ENCODE results near the gene BTBD2.

Gene BTBD2

GRCh38 chr19:2058570-2059421, 43.3 kb upstream of the BTBD2 start:
- WGBS (ENCODE audit: insufficient coverage, insufficient read length) = no CpG with 5 or more reads among the region's 27 CpGs
- Histone ChIP-seq H3K4me1 (ENCODE audit: control insufficient read depth, insufficient read depth, low read length) (peaks cover 17% of the 10 kb centered on the region), H3K27ac (ENCODE audit: low read length) (no peak overlapping the region), H3K27me3 (ENCODE audit: control insufficient read depth, insufficient read depth, low read length) (no peaks in the 10 kb centered on the region), H3K4me3 (ENCODE audit: low read length) (no peak overlapping the region), H3K36me3 (ENCODE audit: control insufficient read depth, insufficient read depth, low read length) (no peaks in the 10 kb centered on the region), H3K9me3 (ENCODE audit: control insufficient read depth, insufficient read depth, low read length) (no peaks in the 10 kb centered on the region)
- DNase-seq (ENCODE audit: low read depth, low spot score) = no peak

GRCh38 chr19:2057484-2058469, 42.3 kb upstream of the BTBD2 start:
- Histone ChIP-seq H3K4me1 (ENCODE audit: control insufficient read depth, insufficient read depth, low read length) (peaks cover 17% of the 10 kb centered on the region), H3K4me3 (ENCODE audit: low read length) (no peak overlapping the region), H3K36me3 (ENCODE audit: control insufficient read depth, insufficient read depth, low read length) (no peaks in the 10 kb centered on the region), H3K27ac (ENCODE audit: low read length) (no peak overlapping the region), H3K9me3 (ENCODE audit: control insufficient read depth, insufficient read depth, low read length) (no peaks in the 10 kb centered on the region), H3K27me3 (ENCODE audit: control insufficient read depth, insufficient read depth, low read length) (no peaks in the 10 kb centered on the region)
- no CpG with 5 or more reads among the region's 23 CpGs for WGBS (ENCODE audit: insufficient coverage, insufficient read length)
- no peak for DNase-seq (ENCODE audit: low read depth, low spot score)

- H3K36me3 ChIP-seq (ENCODE audit: control insufficient read depth, insufficient read depth, low read length) = no peaks in the 10 kb centered on the region
- no peak overlapping the region for H3K4me3 ChIP-seq (ENCODE audit: low read length)
- H3K27me3 ChIP-seq (ENCODE audit: control insufficient read depth, insufficient read depth, low read length) = no peaks in the 10 kb centered on the region
- H3K9me3 ChIP-seq (ENCODE audit: control insufficient read depth, insufficient read depth, low read length) = no peaks in the 10 kb centered on the region
- H3K4me1 ChIP-seq (ENCODE audit: control insufficient read depth, insufficient read depth, low read length) = peaks cover 12% of the 10 kb centered on the region
- H3K27ac ChIP-seq (ENCODE audit: low read length) = no peak overlapping the region
- no CpG with 5 or more reads among the region's 5 CpGs for WGBS (ENCODE audit: insufficient coverage, insufficient read length)
- DNase-seq (ENCODE audit: low read depth, low spot score) = no peak
These were observed 41.3 kb upstream of the BTBD2 start for GRCh38 chr19:2056837-2057192.

DNA sequence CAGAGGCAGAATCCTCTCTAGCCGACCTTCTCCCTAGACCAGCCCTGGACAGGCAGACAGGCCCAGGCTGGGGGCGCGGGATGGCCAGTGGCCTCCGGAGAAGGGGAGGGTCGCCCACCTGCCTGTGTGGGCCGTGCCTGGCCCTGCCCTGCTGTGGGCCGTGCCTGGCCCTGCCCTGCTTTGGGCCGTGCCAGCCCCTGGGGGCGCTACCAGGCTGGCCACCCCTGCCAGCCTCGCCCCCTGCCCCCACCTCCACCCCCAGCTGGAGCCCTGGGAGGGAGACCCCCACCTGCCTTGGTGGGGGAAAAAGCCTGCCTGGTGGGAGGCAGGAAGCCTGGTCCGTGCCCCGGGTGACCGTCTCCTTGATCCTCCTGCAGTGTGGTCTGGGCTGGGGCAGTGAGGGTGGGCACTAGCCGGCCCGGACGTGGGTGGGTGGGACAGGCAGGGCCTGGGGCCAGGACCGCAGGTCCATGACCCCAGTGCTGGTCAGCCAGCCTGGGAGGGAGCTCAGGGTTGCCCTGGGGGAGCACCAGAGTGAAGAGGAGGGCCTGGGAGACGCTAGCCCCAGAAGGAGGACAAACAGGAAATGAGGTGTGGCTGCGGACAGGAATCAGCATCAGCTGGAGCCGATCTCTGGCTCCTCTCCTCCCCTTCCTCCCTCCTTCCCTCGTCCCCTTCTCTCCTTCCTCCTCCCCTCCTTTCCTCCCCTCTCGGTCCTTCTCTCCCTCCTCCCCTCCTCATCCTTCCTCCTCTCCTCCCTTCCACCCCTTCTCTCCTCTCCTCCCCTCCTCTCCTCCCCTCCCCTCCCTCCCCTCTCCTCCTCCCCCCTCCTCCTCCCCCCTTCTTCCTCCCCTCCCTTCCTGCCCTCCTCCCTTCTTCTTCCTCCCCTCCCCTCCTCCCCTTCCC, 40.7 kb upstream of the BTBD2 start:
- no peak overlapping the region for H3K27ac ChIP-seq (ENCODE audit: low read length)
- H3K4me1 ChIP-seq (ENCODE audit: control insufficient read depth, insufficient read depth, low read length) = peaks cover 14% of the 10 kb centered on the region
- no CpG with 5 or more reads among the region's 22 CpGs for WGBS (ENCODE audit: insufficient coverage, insufficient read length)
- H3K27me3 ChIP-seq (ENCODE audit: control insufficient read depth, insufficient read depth, low read length) = no peaks in the 10 kb centered on the region
- H3K36me3 ChIP-seq (ENCODE audit: control insufficient read depth, insufficient read depth, low read length) = no peaks in the 10 kb centered on the region
- no peak overlapping the region for H3K4me3 ChIP-seq (ENCODE audit: low read length)
- no peaks in the 10 kb centered on the region for H3K9me3 ChIP-seq (ENCODE audit: control insufficient read depth, insufficient read depth, low read length)
- no peak for DNase-seq (ENCODE audit: low read depth, low spot score)

GRCh38 chr19:2054763-2055162, 39.2 kb upstream of the BTBD2 start:
- Histone ChIP-seq H3K27ac (ENCODE audit: low read length) (no peak overlapping the region), H3K36me3 (ENCODE audit: control insufficient read depth, insufficient read depth, low read length) (no peaks in the 10 kb centered on the region), H3K4me3 (ENCODE audit: low read length) (no peak overlapping the region), H3K27me3 (ENCODE audit: control insufficient read depth, insufficient read depth, low read length) (no peaks in the 10 kb centered on the region), H3K4me1 (ENCODE audit: control insufficient read depth, insufficient read depth, low read length) (peaks cover 13% of the 10 kb centered on the region), H3K9me3 (ENCODE audit: control insufficient read depth, insufficient read depth, low read length) (no peaks in the 10 kb centered on the region)
- no peak for DNase-seq (ENCODE audit: low read depth, low spot score)
- WGBS (ENCODE audit: insufficient coverage, insufficient read length) = no CpG with 5 or more reads among the region's 8 CpGs

DNA sequence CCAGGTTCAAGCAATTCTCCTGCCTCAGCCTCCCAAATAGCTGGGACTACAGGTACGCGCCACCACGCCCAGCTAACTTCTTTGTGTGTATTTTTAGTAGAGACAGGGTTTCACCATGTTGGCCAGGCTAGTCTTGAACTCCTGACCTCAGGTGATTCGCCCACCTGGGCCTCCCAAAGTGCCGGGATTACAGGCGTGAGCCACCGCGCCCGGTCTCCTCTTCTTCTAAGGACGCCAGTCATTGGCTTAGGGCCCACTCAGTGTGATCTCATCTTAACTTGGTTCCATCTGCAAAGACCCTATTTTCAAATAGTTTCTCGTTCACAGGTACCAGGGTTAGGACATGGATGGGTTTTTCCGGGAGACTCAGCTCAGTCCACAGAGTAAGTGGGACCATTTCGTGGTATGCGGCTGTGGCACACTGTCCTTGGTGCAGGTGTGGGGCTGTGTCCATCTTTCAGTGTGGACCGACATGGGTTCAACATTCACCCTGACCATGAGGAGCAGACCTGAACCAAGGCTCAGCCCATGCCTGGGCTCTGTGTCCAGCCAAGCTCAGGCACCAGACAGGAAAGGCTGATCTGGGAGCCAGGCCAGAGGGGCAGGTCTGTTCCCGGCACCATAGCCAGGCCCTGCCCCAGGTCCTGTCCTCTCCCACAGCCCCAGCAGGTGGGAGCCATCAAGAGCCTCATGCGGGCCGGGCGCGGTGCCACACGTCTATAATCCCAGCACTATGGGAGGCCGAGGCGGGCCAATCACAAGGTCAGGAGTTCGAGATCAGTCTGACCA, 38.3 kb upstream of the BTBD2 start:
- no peaks in the 10 kb centered on the region for H3K27me3 ChIP-seq (ENCODE audit: control insufficient read depth, insufficient read depth, low read length)
- no peaks in the 10 kb centered on the region for H3K9me3 ChIP-seq (ENCODE audit: control insufficient read depth, insufficient read depth, low read length)
- peaks cover 11% of the 10 kb centered on the region for H3K4me1 ChIP-seq (ENCODE audit: control insufficient read depth, insufficient read depth, low read length)
- H3K27ac ChIP-seq (ENCODE audit: low read length) = no peak overlapping the region
- WGBS (ENCODE audit: insufficient coverage, insufficient read length) = no CpG with 5 or more reads among the region's 24 CpGs
- no peak overlapping the region for H3K4me3 ChIP-seq (ENCODE audit: low read length)
- DNase-seq (ENCODE audit: low read depth, low spot score) = no peak
- H3K36me3 ChIP-seq (ENCODE audit: control insufficient read depth, insufficient read depth, low read length) = peaks cover 2% of the 10 kb centered on the region; the same call in 1 of the 2 replicates

DNA sequence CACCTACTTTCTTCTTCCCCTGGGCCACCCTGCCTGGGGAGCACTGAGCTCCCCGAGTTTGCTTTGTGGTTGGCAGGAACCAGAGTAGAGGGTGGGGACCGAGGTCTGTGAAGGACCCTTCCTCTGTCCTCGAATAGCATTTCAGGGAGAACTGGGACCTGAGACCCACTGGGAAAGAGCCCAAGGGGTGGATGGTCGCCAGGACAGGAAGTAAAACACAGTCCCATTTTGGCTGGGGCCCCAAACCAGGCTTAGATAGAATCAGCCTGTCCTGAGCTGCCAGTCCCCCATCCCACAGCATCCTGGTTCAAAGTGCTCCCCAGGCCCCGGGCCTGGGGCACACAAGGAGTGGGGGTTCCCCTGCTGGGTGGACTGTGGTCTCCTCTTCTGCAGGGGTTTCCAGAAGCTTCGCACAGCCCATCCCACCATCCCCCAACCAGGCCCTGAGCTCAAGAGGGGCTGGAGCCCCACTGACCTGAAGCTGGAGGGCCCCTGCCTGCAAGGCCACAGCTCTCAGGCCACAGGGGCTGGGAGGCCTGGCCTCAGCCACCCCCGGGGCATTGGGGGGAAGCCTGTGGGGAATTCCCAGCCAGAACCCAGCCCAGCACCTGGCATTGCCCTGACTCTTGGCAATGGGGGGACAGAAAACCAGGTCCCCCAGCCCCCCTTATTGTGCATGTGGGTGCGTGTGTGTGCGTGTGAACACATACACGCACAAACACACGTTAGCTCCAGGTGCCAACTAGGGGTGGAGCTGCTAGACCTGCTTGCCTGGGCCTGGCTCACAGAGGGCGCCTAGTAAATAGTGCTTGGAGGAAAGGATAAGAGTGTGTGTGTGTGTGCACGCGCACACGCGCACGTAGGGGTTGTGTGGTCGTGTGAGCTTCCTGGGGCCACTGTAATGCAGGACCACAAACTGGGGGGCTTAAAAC, 36.5 kb upstream of the BTBD2 start:
- WGBS (ENCODE audit: insufficient coverage, insufficient read length) = no CpG with 5 or more reads among the region's 18 CpGs
- no peaks in the 10 kb centered on the region for H3K9me3 ChIP-seq (ENCODE audit: control insufficient read depth, insufficient read depth, low read length)
- peaks cover 5% of the 10 kb centered on the region; the same call in 1 of the 2 replicates for H3K36me3 ChIP-seq (ENCODE audit: control insufficient read depth, insufficient read depth, low read length)
- DNase-seq (ENCODE audit: low read depth, low spot score) = no peak
- no peak overlapping the region; the same call in 1 of the 2 replicates for H3K4me3 ChIP-seq (ENCODE audit: low read length)
- peaks cover 11% of the 10 kb centered on the region for H3K4me1 ChIP-seq (ENCODE audit: control insufficient read depth, insufficient read depth, low read length)
- no peak overlapping the region for H3K27ac ChIP-seq (ENCODE audit: low read length)
- H3K27me3 ChIP-seq (ENCODE audit: control insufficient read depth, insufficient read depth, low read length) = no peaks in the 10 kb centered on the region

- Histone ChIP-seq H3K36me3 (ENCODE audit: control insufficient read depth, insufficient read depth, low read length) (peaks cover 10% of the 10 kb centered on the region; the same call in 1 of the 2 replicates), H3K27me3 (ENCODE audit: control insufficient read depth, insufficient read depth, low read length) (no peaks in the 10 kb centered on the region), H3K4me1 (ENCODE audit: control insufficient read depth, insufficient read depth, low read length) (peaks cover 8% of the 10 kb centered on the region), H3K9me3 (ENCODE audit: control insufficient read depth, insufficient read depth, low read length) (no peaks in the 10 kb centered on the region), H3K4me3 (ENCODE audit: low read length) (peak within 1 kb of the TSS; percentile 89), H3K27ac (ENCODE audit: low read length) (no peak within 1 kb of the TSS)
- WGBS (ENCODE audit: insufficient coverage, insufficient read length) = no CpG with 5 or more reads among the region's 93 CpGs
- DNase-seq (ENCODE audit: low read depth, low spot score) = no peak
These were observed 35.7 kb upstream of the BTBD2 start, which contains the start of gene MKNK2 for GRCh38 chr19:2050991-2051772. MKNK2 (minus strand) TSS chr19:2051244; CDS start chr19:2050851, 393 bp downstream.

All from iPS DF 6.9 (cell line).